HCT116 (cell line): ENCODE data around the gene POU2F3. TPM values are rescaled to one million over a fixed set of nuclear protein-coding genes. Genes with fewer than 3 reads are reported as not detected.

ENCODE experiments used
- ATAC-seq: fragments of 200-7000 bp; cut with Tn5 transposase; 2 replicates; pipeline ENCODE4 v1.9.1; 2020; ENCODE audit warnings: mild to moderate bottlenecking, moderate library complexity
- BruUV-seq: library from RNA; stranded (reverse); fragments of 400-500 nt; replicated peaks from 2 replicates; lab custom pipeline; 2021; lab: Mats Ljungman, UMichigan
- CTCF ChIA-PET: fragments of 300-600 bp; sonication (Branson Sonifier 250); formaldehyde crosslinking; loops from one replicate; lab custom pipeline; 2021; ENCODE audit warnings: antibody characterized with exemption; lab: Charles Lee
- POLR2A ChIA-PET: fragments of 300-600, 350-600 bp; sonication (Branson Sonifier 250); formaldehyde crosslinking; loops from one replicate; lab custom pipeline; 2021; ENCODE audit warnings: antibody characterized with exemption; lab: Charles Lee
- RAD21 ChIA-PET, 2 experiments: fragments of 300-600 bp; sonication (Branson Sonifier 250); formaldehyde crosslinking; loops; one replicate each; lab custom pipeline; 2023; ENCODE audit warnings: low total read pairs in 2 of 2; ENCODE audit not compliant: uncharacterized antibody in 2 of 2, unreplicated experiment in 2 of 2, low non-redundant PET in 1 of 2; lab: Charles Lee
- DNase-seq: peaks from one replicate; pipeline ENCODE4 v3.0.0-alpha.2; 2010; ENCODE audit warnings: low read depth, low spot score
- H2AFZ ChIP-seq: fragments of 200-600 bp; shearing (Covaris generic), sonication (generic); 2 replicates; pipeline ENCODE4 v1.6.1; 2017; ENCODE audit warnings: low read depth, mixed run types, mixed read lengths, antibody characterized with exemption, low read length; ENCODE audit not compliant: poor library complexity, severe bottlenecking
- H3K27ac ChIP-seq: 2 replicates; pipeline ENCODE4 v1.5.1; 2012; ENCODE audit warnings: low read depth, low read length
- H3K27me3 ChIP-seq: fragments of 200-600 bp; sonication (generic); 2 replicates; pipeline ENCODE4 v1.6.1; 2016; ENCODE audit warnings: mixed run types, low read length, mixed read lengths; ENCODE audit not compliant: insufficient read depth
- H3K36me3 ChIP-seq, 2 experiments: fragments of 200-500 bp in 1 of 2; fragments of 200-600 bp in 1 of 2; sonication (Bioruptor generic) in 1 of 2; sonication (generic) in 1 of 2; 2 replicates each; pipeline versions ENCODE4 v1.5.1 to v1.6.1; 2014 to 2016; ENCODE audit warnings: low read length in 2 of 2, inconsistent platforms in 1 of 2, mixed read lengths in 1 of 2, mixed run types in 1 of 2; ENCODE audit not compliant: insufficient read depth in 2 of 2, control insufficient read depth in 1 of 2
- H3K4me1 ChIP-seq, 2 experiments: fragments of 200-600 bp in 1 of 2; sonication (generic) in 1 of 2; 2 replicates each; pipeline versions ENCODE4 v1.5.1 to v1.6.1; 2012 to 2017; ENCODE audit warnings: low read length in 2 of 2, inconsistent platforms in 1 of 2, mild to moderate bottlenecking in 1 of 2, mixed read lengths in 1 of 2, mixed run types in 1 of 2, moderate library complexity in 1 of 2; ENCODE audit not compliant: insufficient read depth in 2 of 2, control insufficient read depth in 1 of 2
- H3K4me2 ChIP-seq: fragments of 200-600 bp; sonication (generic); 2 replicates; pipeline ENCODE4 v1.6.1; 2017; ENCODE audit warnings: mixed run types, low read length, mixed read lengths
- H3K4me3 ChIP-seq, 2 experiments: fragments of 200-600 bp in 1 of 2; sonication (generic) in 1 of 2; replicated peaks in 1 of 2; 2 replicates each; pipeline ENCODE4 v1.5.1; 2011 to 2016; ENCODE audit warnings: low read length in 2 of 2, control low read depth in 1 of 2, low read depth in 1 of 2, mild to moderate bottlenecking in 1 of 2, mixed read lengths in 1 of 2, mixed run types in 1 of 2
- H3K79me2 ChIP-seq: fragments of 200-600 bp; sonication (generic); 2 replicates; pipeline ENCODE4 v1.6.1; 2017; ENCODE audit warnings: mild to moderate bottlenecking, mixed run types, low read length, moderate library complexity, mixed read lengths; ENCODE audit not compliant: insufficient read depth
- H3K9ac ChIP-seq: fragments of 200-600 bp; sonication (generic); 2 replicates; pipeline ENCODE4 v1.6.1; 2016; ENCODE audit warnings: low read length, mixed read lengths
- H3K9me2 ChIP-seq: fragments of 200-600 bp; sonication (generic), shearing (Covaris generic); 2 replicates; pipeline ENCODE4 v1.6.1; 2017; ENCODE audit warnings: mixed run types, mild to moderate bottlenecking, moderate library complexity; ENCODE audit not compliant: insufficient read depth
- H3K9me3 ChIP-seq, 2 experiments: fragments of 200-500 bp in 1 of 2; fragments of 200-600 bp in 1 of 2; sonication (Bioruptor generic) in 1 of 2; sonication (generic) in 1 of 2; 2 replicates each; pipeline ENCODE4 v1.6.1; 2014 to 2017; ENCODE audit warnings: low read length in 2 of 2, mixed read lengths in 2 of 2, inconsistent platforms in 1 of 2, low read depth in 1 of 2, mild to moderate bottlenecking in 1 of 2, mixed run types in 1 of 2, moderate library complexity in 1 of 2; ENCODE audit not compliant: control insufficient read depth in 1 of 2, insufficient read depth in 1 of 2
- H4K20me1 ChIP-seq: fragments of 200-600 bp; sonication (generic), shearing (Covaris generic); 2 replicates; pipeline ENCODE4 v1.6.1; 2017; ENCODE audit warnings: mixed run types, mild to moderate bottlenecking, moderate library complexity; ENCODE audit not compliant: insufficient read depth
- CEBPB ChIP-seq: IDR thresholded peaks from 2 replicates; pipeline ENCODE4 v1.6.1; 2012; ENCODE audit warnings: low read depth
- CTCF ChIP-seq, 3 experiments: fragments of 200-600 bp in 1 of 3; sonication (generic) in 1 of 3; IDR thresholded peaks in 2 of 3; conservative IDR thresholded peaks in 1 of 3; 2 replicates each; pipeline ENCODE4 v1.5.1; 2012 to 2017; ENCODE audit warnings: low read depth in 2 of 3, low read length in 2 of 3, antibody characterized with exemption in 1 of 3, borderline replicate concordance in 1 of 3, control low read depth in 1 of 3, mild to moderate bottlenecking in 1 of 3, mixed read lengths in 1 of 3, mixed run types in 1 of 3, moderate library complexity in 1 of 3; ENCODE audit not compliant: insufficient read depth in 1 of 3
- FOSL1 ChIP-seq: IDR thresholded peaks from 2 replicates; pipeline ENCODE4 v1.6.1; 2012; ENCODE audit warnings: low read depth
- JUND ChIP-seq: IDR thresholded peaks from 2 replicates; pipeline ENCODE4 v1.6.1; 2012
- MAX ChIP-seq: IDR thresholded peaks from 2 replicates; pipeline ENCODE4 v1.6.1; 2012
- REST ChIP-seq: IDR thresholded peaks from 2 replicates; pipeline ENCODE4 v1.6.1; 2012; ENCODE audit warnings: low read depth
- SIN3A ChIP-seq: IDR thresholded peaks from 2 replicates; pipeline ENCODE4 v1.6.1; 2012; ENCODE audit warnings: low read depth
- YY1 ChIP-seq: IDR thresholded peaks from 2 replicates; pipeline ENCODE4 v1.6.1; 2011; ENCODE audit warnings: low read length, low read depth, moderate library complexity, mild to moderate bottlenecking; ENCODE audit not compliant: insufficient replicate concordance; ENCODE audit errors: extremely low read depth
- ZNF274 ChIP-seq: fragments of 200-500 bp; sonication (Bioruptor generic); IDR thresholded peaks from 2 replicates; pipeline ENCODE4 v1.6.1; 2014; ENCODE audit warnings: mild to moderate bottlenecking, low read depth, low read length, inconsistent platforms
- intact Hi-C: fragments of 100-400 bp; cut with micrococcal nuclease; formaldehyde crosslinking; loops from 2 replicates; pipeline ENCODE4 v1.10.0; 2022
- total RNA-seq: library from RNA; stranded (reverse); gene quantifications from one replicate; pipeline ENCODE4 v1.2.1, GENCODE V29; 2021; ENCODE audit not compliant: unreplicated experiment

POU2F3 gene
- total RNA-seq, 1 experiment from 2014 or later: 0.15 TPM

GRCh38 chr11:120329556-120329955 is 89.6 kb downstream of the POU2F3 start:
- Histone ChIP-seq H3K4me3 (no peak overlapping the region), H3K4me1 (peaks cover 38 to 57% of the 10 kb centered on the region in 2 experiments), H3K36me3 (no peaks in the 10 kb centered on the region), H3K9me3 (no peaks in the 10 kb centered on the region), H3K79me2 (peaks cover 20% of the 10 kb centered on the region), H3K27ac (no peak overlapping the region), H4K20me1 (no peaks in the 10 kb centered on the region), H2AFZ (no peak overlapping the region), H3K9me2 (no peaks in the 10 kb centered on the region), H3K4me2 (no peak overlapping the region), H3K9ac (no peak overlapping the region), H3K27me3 (no peaks in the 10 kb centered on the region)
- ChIA-PET RAD21 (no interaction called here), CTCF (no interaction called here), POLR2A (interaction anchor here (0.7 kb wide), 1 partner anchor 23 kb away, joined by 3 read pairs; no protein-coding TSS in a partner anchor)
- DNase-seq: no peak
- TF ChIP-seq YY1 (no peak), ZNF274 (no peak), SIN3A (no peak), REST (no peak), MAX (no peak), CEBPB (no peak), CTCF (IDR thresholded peaks at IDR 0.05 in 2 of 3, conservative IDR thresholded peaks at IDR 0.05 in 1 of 3; ENCODE audit: borderline replicate concordance in 1 of 3, insufficient read depth in 1 of 3, low read depth in 2 of 3, low read length in 2 of 3) (no peak), FOSL1 (no peak), JUND (no peak)
- no peak for ATAC-seq
- BruUV-seq: no TSS peak
- intact Hi-C loops: no loop called here
